GM12878 (cell line): ENCODE results near the gene PATL2. TPM values are rescaled to one million over a fixed set of nuclear protein-coding genes. Genes with fewer than 3 reads are reported as not detected.

Experiments
- ATF3 ChIP-seq: IDR thresholded peaks from 2 replicates; pipeline ENCODE4 v1.6.1; 2011; ENCODE audit warnings: low read depth, mild to moderate bottlenecking, low read length, moderate library complexity, borderline replicate concordance; ENCODE audit errors: extremely low read depth
- CHD4 ChIP-seq: fragments of 200-600 bp; sonication (generic); IDR thresholded peaks from 2 replicates; pipeline ENCODE4 v1.6.1; 2016; ENCODE audit warnings: mild to moderate bottlenecking
- E2F4 ChIP-seq: IDR thresholded peaks from 2 replicates; pipeline ENCODE4 v1.6.1; 2012; ENCODE audit warnings: low read depth, low read length, improper control_type of control experiment
- ETV6 ChIP-seq, 2 experiments: fragments of 450-650 bp in 1 of 2; IDR thresholded peaks in 1 of 2; conservative IDR thresholded peaks in 1 of 2; 2 replicates each; pipeline ENCODE4 v1.6.1; 2014; ENCODE audit warnings: antibody characterized with exemption in 1 of 2, borderline replicate concordance in 1 of 2, low read depth in 1 of 2, mild to moderate bottlenecking in 1 of 2, moderate library complexity in 1 of 2
- JUND ChIP-seq: IDR thresholded peaks from 2 replicates; pipeline ENCODE4 v1.6.1; 2012; ENCODE audit warnings: low read depth, mild to moderate bottlenecking, low read length, improper control_type of control experiment, moderate library complexity
- KAT2A ChIP-seq: conservative IDR thresholded peaks from 2 replicates; pipeline ENCODE4 v1.6.1; 2011; ENCODE audit warnings: low read depth, low read length; ENCODE audit not compliant: control insufficient read depth
- KLF5 ChIP-seq: fragments of 450-650 bp; IDR thresholded peaks from 2 replicates; pipeline ENCODE4 v1.6.1; 2014; ENCODE audit warnings: mild to moderate bottlenecking; ENCODE audit not compliant: partially characterized antibody
- SPI1 ChIP-seq: IDR thresholded peaks from 2 replicates; pipeline ENCODE4 v1.6.1; 2011; ENCODE audit warnings: low read depth, mild to moderate bottlenecking, low read length, moderate library complexity, borderline replicate concordance; ENCODE audit not compliant: insufficient read depth
- SREBF1 ChIP-seq: IDR thresholded peaks from 2 replicates; pipeline ENCODE4 v1.6.1; 2012; ENCODE audit warnings: mild to moderate bottlenecking, low read length
- TAF1 ChIP-seq: IDR thresholded peaks from 2 replicates; pipeline ENCODE4 v1.6.1; 2011; ENCODE audit warnings: mild to moderate bottlenecking, low read depth, low read length, borderline replicate concordance
- USF1 ChIP-seq: IDR thresholded peaks from 2 replicates; pipeline ENCODE4 v1.6.1; 2011; ENCODE audit warnings: borderline replicate concordance, low read depth, mild to moderate bottlenecking, moderate library complexity, mixed read lengths, low read length; ENCODE audit not compliant: insufficient read depth; ENCODE audit errors: extremely low read length
- YY1 ChIP-seq: IDR thresholded peaks from 2 replicates; pipeline ENCODE4 v1.6.1; 2011; ENCODE audit warnings: low read depth, mild to moderate bottlenecking, low read length
- ZNF207 ChIP-seq: fragments of 450-650 bp; IDR thresholded peaks from 2 replicates; pipeline ENCODE4 v1.6.1; 2014; ENCODE audit warnings: antibody characterized with exemption, mild to moderate bottlenecking, borderline replicate concordance
- ZNF24 ChIP-seq: fragments of 450-650 bp; IDR thresholded peaks from 2 replicates; pipeline ENCODE4 v1.6.1; 2017; ENCODE audit warnings: antibody characterized with exemption, mild to moderate bottlenecking
- polyA plus RNA-seq, 11 experiments: library from polyadenylated mRNA; depleted of rRNA in 4 of 11; unstranded in 6 of 11; stranded (reverse) in 5 of 11; fragments of >200 nt; fragmentation: Nextera tagmentation in 4 of 11; fragmentation: Illumina TruSeq in 1 of 11; extraction: Ambion mirVana in 4 of 11; extraction: Trizol in 1 of 11; gene quantifications; 1 replicate in 1 of 11; 2 replicates in 10 of 11; pipeline versions ENCODE4 v1.2.1 to v1.2.3, GENCODE V29; 2011 to 2016; ENCODE audit warnings: inconsistent platforms in 2 of 11, missing spikeins in 2 of 11, low read depth in 1 of 11
- total RNA-seq, 4 experiments: library from RNA; depleted of rRNA in 3 of 4; stranded (reverse); fragments of >200 nt in 3 of 4; fragmentation: Illumina TruSeq in 1 of 4; extraction: Trizol in 1 of 4; gene quantifications; 2 replicates each; pipeline versions ENCODE4 v1.2.1 to v1.2.3, GENCODE V29; 2013 to 2021
- TF ChIP-seq, protein P1 (sequence below): fragments of 450-650 bp; IDR thresholded peaks from 2 replicates; pipeline ENCODE4 v1.6.1; 2017; ENCODE audit warnings: mild to moderate bottlenecking, moderate library complexity
- TF ChIP-seq, protein P2 (sequence below): fragments of 450-650 bp; IDR thresholded peaks from 2 replicates; pipeline ENCODE4 v1.6.1; 2017; ENCODE audit warnings: mild to moderate bottlenecking, low read depth, inconsistent platforms; ENCODE audit not compliant: poor library complexity, severe bottlenecking
- TF ChIP-seq, protein P3 (sequence below): fragments of 450-650 bp; IDR thresholded peaks from 2 replicates; pipeline ENCODE4 v1.6.1; 2017; ENCODE audit warnings: mild to moderate bottlenecking

PATL2 gene
- total and polyA plus RNA-seq, 10 of the 15 experiments (the other 5 are each of a cell fraction or from before 2014, with no cell fraction given): 4.2 to 16.2 (median 12.1) TPM

DNA sequence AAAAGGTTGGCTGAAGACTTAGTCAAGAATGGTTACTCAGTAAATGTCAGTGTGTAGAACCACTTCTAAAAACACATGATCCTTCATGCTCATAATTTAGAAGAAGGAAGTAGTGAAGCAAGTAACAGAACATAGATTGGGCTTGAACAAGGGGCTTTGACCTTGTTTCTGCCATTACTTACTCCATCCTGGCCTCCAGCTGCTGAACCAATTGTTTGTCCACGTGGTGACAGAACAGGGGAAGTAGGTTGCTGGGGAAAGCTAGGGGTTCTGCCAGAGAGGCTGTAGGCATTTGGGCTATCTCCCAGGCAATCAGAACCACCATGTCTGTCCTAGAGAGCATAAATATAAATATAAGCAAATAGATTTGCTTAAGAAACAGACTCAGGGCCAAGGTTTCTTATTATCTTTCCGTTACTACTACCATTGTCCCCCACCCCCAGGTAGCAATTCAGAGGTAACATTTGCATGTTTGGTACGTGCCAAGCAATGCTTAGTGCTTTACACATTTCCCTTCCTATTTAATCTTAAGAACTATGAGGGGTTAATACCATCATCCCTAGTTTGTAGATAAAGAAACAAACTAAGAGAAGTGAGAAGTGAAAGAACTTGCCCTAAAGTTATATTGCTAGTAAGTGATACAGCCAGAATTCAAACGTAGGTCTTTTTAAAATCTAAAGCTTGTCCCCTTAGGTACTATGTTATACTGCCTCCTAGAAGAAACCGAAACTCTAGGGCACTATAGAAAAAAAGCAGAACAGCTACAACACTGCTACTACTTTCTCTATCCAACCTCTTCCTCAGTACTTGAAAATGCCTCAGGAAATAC is 44.7 kb downstream of the PATL2 start (continued):
- TF ChIP-seq SPI1: peak; percentile 78
- peak; percentile 64; the same call in 1 of the 2 replicates for TF ChIP-seq JUND
- no peak for TF ChIP-seq ZNF207
- TF ChIP-seq ZNF24: 0 out of 2 replicates have a peak, but pooled peaks have one; percentile 9
- peak; percentile 44 for TF ChIP-seq USF1
- TF ChIP-seq KLF5: peak; percentile 84
- TF ChIP-seq KAT2A: no peak
- TF ChIP-seq CHD4: no peak
- 0 out of 2 replicates have a peak, but pooled peaks have one; percentile 35 for TF ChIP-seq SREBF1
- TF ChIP-seq, protein P1, sequence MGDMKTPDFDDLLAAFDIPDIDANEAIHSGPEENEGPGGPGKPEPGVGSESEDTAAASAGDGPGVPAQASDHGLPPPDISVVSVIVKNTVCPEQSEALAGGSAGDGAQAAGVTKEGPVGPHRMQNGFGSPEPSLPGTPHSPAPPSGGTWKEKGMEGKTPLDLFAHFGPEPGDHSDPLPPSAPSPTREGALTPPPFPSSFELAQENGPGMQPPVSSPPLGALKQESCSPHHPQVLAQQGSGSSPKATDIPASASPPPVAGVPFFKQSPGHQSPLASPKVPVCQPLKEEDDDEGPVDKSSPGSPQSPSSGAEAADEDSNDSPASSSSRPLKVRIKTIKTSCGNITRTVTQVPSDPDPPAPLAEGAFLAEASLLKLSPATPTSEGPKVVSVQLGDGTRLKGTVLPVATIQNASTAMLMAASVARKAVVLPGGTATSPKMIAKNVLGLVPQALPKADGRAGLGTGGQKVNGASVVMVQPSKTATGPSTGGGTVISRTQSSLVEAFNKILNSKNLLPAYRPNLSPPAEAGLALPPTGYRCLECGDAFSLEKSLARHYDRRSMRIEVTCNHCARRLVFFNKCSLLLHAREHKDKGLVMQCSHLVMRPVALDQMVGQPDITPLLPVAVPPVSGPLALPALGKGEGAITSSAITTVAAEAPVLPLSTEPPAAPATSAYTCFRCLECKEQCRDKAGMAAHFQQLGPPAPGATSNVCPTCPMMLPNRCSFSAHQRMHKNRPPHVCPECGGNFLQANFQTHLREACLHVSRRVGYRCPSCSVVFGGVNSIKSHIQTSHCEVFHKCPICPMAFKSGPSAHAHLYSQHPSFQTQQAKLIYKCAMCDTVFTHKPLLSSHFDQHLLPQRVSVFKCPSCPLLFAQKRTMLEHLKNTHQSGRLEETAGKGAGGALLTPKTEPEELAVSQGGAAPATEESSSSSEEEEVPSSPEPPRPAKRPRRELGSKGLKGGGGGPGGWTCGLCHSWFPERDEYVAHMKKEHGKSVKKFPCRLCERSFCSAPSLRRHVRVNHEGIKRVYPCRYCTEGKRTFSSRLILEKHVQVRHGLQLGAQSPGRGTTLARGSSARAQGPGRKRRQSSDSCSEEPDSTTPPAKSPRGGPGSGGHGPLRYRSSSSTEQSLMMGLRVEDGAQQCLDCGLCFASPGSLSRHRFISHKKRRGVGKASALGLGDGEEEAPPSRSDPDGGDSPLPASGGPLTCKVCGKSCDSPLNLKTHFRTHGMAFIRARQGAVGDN: peak; percentile 71
- TF ChIP-seq E2F4: no peak
- no peak for TF ChIP-seq ETV6 (conservative IDR thresholded peaks at IDR 0.05 in 1 of 2, IDR thresholded peaks at IDR 0.05 in 1 of 2; ENCODE audit: borderline replicate concordance in 1 of 2, low read depth in 1 of 2)
- TF ChIP-seq, protein P2, sequence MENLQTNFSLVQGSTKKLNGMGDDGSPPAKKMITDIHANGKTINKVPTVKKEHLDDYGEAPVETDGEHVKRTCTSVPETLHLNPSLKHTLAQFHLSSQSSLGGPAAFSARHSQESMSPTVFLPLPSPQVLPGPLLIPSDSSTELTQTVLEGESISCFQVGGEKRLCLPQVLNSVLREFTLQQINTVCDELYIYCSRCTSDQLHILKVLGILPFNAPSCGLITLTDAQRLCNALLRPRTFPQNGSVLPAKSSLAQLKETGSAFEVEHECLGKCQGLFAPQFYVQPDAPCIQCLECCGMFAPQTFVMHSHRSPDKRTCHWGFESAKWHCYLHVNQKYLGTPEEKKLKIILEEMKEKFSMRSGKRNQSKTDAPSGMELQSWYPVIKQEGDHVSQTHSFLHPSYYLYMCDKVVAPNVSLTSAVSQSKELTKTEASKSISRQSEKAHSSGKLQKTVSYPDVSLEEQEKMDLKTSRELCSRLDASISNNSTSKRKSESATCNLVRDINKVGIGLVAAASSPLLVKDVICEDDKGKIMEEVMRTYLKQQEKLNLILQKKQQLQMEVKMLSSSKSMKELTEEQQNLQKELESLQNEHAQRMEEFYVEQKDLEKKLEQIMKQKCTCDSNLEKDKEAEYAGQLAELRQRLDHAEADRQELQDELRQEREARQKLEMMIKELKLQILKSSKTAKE: no peak
- no peak for TF ChIP-seq YY1
- TF ChIP-seq TAF1: no peak
- no peak for TF ChIP-seq ATF3
- TF ChIP-seq, protein P3, sequence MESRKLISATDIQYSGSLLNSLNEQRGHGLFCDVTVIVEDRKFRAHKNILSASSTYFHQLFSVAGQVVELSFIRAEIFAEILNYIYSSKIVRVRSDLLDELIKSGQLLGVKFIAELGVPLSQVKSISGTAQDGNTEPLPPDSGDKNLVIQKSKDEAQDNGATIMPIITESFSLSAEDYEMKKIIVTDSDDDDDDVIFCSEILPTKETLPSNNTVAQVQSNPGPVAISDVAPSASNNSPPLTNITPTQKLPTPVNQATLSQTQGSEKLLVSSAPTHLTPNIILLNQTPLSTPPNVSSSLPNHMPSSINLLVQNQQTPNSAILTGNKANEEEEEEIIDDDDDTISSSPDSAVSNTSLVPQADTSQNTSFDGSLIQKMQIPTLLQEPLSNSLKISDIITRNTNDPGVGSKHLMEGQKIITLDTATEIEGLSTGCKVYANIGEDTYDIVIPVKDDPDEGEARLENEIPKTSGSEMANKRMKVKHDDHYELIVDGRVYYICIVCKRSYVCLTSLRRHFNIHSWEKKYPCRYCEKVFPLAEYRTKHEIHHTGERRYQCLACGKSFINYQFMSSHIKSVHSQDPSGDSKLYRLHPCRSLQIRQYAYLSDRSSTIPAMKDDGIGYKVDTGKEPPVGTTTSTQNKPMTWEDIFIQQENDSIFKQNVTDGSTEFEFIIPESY: no peak
